ENCODE results near the gene DGKZ. TPM values are rescaled to one million over a fixed set of nuclear protein-coding genes. Genes with fewer than 3 reads are reported as not detected.

The DGKZ gene
- polyA plus RNA-seq, 1 donor = 82.9 TPM

- no peak for DNase-seq
Measured at GRCh38 chr11:46348566-46349401, 1.5 kb downstream of the DGKZ start.

GRCh38 chr11:46350695-46351094 lies 3.4 kb downstream of the DGKZ start:
- no peak for DNase-seq

- no peak for DNase-seq
Measured at GRCh38 chr11:46351148-46351547, 3.9 kb downstream of the DGKZ start.

- no peak for DNase-seq
Measured at GRCh38 chr11:46351606-46352005, 4.3 kb downstream of the DGKZ start.

GRCh38 chr11:46352063-46352841 lies 5.0 kb downstream of the DGKZ start:
- no peak for DNase-seq

GRCh38 chr11:46353698-46354097 lies 6.4 kb downstream of the DGKZ start:
- DNase-seq = no peak

- DNase-seq = no peak
Measured at GRCh38 chr11:46356924-46357482, 9.7 kb downstream of the DGKZ start.

GRCh38 chr11:46357483-46357936 lies 10.2 kb downstream of the DGKZ start:
- DNase-seq = no peak

GRCh38 chr11:46359953-46360352 lies 12.7 kb downstream of the DGKZ start:
- no peak for DNase-seq

- DNase-seq = no peak
Measured at GRCh38 chr11:46360878-46361277, 13.6 kb downstream of the DGKZ start.

- DNase-seq = peak; percentile 74
Measured at GRCh38 chr11:46361283-46362155, 14.3 kb downstream of the DGKZ start.

- DNase-seq = no peak
Measured at GRCh38 chr11:46362156-46363030, 15.1 kb downstream of the DGKZ start.

GRCh38 chr11:46363031-46363407 lies 15.8 kb downstream of the DGKZ start:
- no peak for DNase-seq

GRCh38 chr11:46363455-46364005 lies 16.3 kb downstream of the DGKZ start:
- peak; percentile 48 for DNase-seq

- DNase-seq = no peak
Measured at GRCh38 chr11:46364056-46364455, 16.8 kb downstream of the DGKZ start.

GRCh38 chr11:46364791-46365190 lies 17.5 kb downstream of the DGKZ start:
- DNase-seq = no peak

GRCh38 chr11:46366260-46366659 lies 19.0 kb downstream of the DGKZ start:
- no peak for DNase-seq

- DNase-seq = no peak
Measured at GRCh38 chr11:46366661-46367161, 19.4 kb downstream of the DGKZ start.

- peak; percentile 78 for DNase-seq
Measured at GRCh38 chr11:46367244-46367915, 20.1 kb downstream of the DGKZ start.

GRCh38 chr11:46367916-46368267 lies 20.6 kb downstream of the DGKZ start:
- no peak for DNase-seq
